Esophagus muscularis mucosa (tissue), 3 donors: ENCODE data around the gene LTA4H.

ENCODE experiments used
- CTCF ChIP-seq, 3 experiments: fragments of 200-600 bp in 2 of 3; fragments of 450-650 bp in 1 of 3; sonication (generic) in 2 of 3; IDR thresholded peaks; one replicate each; pipeline ENCODE4 v1.5.1; 2017 to 2019; ENCODE audit warnings: antibody characterized with exemption in 3 of 3, mild to moderate bottlenecking in 2 of 3, moderate library complexity in 1 of 3
- POLR2A ChIP-seq: fragments of 450-650 bp; IDR thresholded peaks from one replicate; pipeline ENCODE4 v1.6.1; 2017; ENCODE audit warnings: antibody characterized with exemption, moderate library complexity, mild to moderate bottlenecking, low read depth

DNA sequence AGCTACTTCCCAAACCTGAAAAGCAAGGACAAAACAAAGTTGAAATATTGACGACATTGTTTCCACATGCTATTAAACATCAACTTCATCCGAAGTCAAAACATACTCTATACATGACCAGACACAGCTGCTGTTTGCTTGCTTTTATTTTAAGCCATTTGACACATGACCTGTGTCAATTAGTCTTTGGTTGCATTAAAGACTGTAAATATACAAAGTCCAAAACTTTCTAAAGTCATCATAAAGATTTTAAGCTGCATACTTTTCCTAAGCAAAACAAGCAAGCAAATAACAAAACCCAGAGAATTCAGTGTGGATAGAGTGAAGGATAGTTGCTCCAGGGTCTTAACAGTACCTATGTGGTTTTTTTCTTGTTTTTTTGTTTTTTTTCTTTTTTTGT lies 61.0 kb downstream of the LTA4H start:
- TF ChIP-seq CTCF (IDR thresholded peaks at IDR 0.05): no peak
- TF ChIP-seq POLR2A: no peak
